A673 (cell line): Measurements from ENCODE around the gene ZNF500.

Source experiments
- EZH2 ChIP-seq: fragments of 200-600 bp; sonication (generic); IDR thresholded peaks from 2 replicates; pipeline ENCODE4 v1.6.1; 2017; ENCODE audit warnings: borderline replicate concordance, low read depth, mild to moderate bottlenecking, mixed read lengths, antibody characterized with exemption, low read length; ENCODE audit not compliant: poor library complexity, severe bottlenecking
- TF ChIP-seq, protein P1 (sequence below): fragments of 300-800, 200-600 bp; sonication (generic); conservative IDR thresholded peaks from 2 replicates; pipeline ENCODE4 v1.5.1; 2017; ENCODE audit warnings: low read depth, mild to moderate bottlenecking, antibody characterized with exemption, low read length, moderate library complexity, mixed read lengths

DNA sequence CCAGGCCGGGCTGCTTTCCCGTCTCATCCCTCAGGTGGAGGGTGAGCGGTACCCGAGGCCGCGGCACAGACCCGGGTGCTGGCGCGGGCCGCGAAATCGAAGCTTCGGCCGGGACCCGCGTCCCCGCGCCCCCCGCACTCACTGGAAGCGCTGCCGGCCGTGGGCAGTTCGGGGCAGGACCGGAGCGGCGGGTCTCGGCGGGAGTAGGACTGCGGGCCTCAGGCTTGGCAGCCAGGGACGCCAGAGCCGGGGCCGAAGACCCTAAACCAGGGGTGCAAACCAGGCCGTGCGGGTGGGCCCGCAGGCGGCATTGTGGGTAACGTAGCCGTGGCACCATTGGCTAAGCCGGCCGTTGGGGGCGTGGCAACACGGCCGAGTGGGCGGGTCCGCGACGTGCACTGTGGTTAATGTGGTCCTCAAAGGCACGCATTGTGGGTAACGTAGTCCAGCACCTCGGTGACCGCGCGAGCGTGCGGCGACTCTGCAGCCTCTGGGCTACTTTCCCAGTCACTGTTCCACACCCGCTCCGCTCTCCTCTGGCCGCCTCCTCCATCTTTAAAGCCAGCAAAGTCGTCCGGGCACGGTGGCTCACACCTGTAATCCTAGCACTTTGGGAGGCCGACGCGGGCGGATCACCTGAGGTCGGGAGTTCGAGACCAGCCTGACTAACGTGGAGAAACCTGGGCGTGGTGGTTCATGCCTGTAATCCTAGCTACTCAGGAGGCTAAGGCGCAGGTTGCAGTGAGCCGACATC is at the start of gene ZNF500:
- TF ChIP-seq, protein P1, sequence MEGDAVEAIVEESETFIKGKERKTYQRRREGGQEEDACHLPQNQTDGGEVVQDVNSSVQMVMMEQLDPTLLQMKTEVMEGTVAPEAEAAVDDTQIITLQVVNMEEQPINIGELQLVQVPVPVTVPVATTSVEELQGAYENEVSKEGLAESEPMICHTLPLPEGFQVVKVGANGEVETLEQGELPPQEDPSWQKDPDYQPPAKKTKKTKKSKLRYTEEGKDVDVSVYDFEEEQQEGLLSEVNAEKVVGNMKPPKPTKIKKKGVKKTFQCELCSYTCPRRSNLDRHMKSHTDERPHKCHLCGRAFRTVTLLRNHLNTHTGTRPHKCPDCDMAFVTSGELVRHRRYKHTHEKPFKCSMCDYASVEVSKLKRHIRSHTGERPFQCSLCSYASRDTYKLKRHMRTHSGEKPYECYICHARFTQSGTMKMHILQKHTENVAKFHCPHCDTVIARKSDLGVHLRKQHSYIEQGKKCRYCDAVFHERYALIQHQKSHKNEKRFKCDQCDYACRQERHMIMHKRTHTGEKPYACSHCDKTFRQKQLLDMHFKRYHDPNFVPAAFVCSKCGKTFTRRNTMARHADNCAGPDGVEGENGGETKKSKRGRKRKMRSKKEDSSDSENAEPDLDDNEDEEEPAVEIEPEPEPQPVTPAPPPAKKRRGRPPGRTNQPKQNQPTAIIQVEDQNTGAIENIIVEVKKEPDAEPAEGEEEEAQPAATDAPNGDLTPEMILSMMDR, result no peak
- no peak for TF ChIP-seq EZH2
